Head of caudate nucleus (tissue), 42 donors: Measurements from ENCODE around the gene WDR82.
A peak's percentile ranks its signal among the peaks of the same experiment; 100 is the strongest.

Experiments
- DNase-seq, 42 donors: peaks; one replicate each; pipeline versions ENCODE4 v3.0.0 to v3.0.0-alpha.2; 2020 to 2021; ENCODE audit warnings: mixed read lengths in 7 of 42
- intact Hi-C: fragments of 100-400 bp; cut with DNase I; formaldehyde crosslinking; loops from one replicate; pipeline ENCODE4 v1.15.0; 2022

Gene WDR82

GRCh38 chr3:52310861-52311575 is 32.6 kb upstream of the WDR82 start:
- intact Hi-C loops, result no loop called here
- DNase-seq, result no peak

DNA sequence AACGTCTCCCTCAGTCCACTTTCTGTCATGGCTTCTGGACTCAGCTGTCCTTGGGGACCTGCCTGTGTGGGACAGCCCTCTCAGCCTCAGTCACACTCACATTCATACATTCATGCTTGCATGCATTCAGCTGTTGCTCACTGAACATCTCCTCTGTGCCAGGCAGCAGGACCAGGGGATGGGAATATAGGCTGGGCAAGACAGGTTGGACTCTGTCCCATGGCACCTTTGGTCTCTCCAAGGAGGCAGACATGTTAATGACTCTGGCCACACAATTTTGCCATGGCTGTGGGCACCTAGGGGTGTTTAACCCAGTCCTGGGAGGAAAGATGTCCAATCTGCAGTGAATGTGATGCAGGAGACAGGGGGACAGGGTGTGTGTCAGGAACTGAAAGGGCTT is 29.9 kb upstream of the WDR82 start:
- no peak for DNase-seq
- intact Hi-C loops, result no loop called here

GRCh38 chr3:52306978-52307377 is 28.5 kb upstream of the WDR82 start:
- intact Hi-C loops, result no loop called here

DNA sequence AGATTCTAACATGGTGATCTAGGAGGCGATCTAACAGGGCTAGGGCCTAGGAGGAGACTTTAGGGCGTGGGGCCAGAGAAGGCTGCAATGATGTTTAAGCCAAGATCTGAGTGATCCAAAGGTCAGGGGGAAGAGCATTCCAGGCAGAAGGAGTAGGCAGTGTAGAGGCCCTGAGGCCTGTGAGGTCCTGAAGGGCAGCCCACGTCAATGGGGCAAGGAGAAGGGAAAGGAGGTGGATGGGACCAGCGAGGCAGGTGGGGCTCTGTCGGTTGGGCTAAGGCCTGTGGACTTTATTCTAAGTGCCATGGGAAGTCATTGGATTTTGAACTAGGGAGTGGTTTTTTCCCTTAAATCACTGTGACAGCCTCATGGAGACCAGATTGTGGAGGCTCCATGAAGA is 27.5 kb upstream of the WDR82 start:
- intact Hi-C loops, result no loop called here
- no peak for DNase-seq

More at GRCh38 chr3:52306978-52307377, 28.5 kb upstream of the WDR82 start:
- no peak for DNase-seq

DNA sequence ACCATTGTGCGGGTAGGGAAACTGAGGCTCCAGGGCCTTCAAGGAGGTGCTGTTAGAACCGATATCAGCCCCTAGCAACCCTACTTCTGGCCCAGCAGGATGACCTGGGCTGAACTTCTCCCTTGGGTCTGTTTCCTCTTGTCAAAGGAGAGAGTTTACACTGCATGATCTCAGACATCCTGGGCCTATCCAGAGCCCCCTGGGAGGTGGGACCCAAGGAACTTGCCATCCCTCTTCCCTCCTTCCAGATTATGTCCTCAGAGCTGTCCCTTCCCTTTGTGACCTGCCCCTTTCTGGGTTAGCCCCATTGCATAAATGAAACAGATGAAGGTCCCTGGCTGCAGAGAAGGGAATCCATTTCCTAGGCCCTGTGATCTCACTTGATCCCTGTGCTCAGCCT is 25.4 kb upstream of the WDR82 start:
- no peak for DNase-seq
- intact Hi-C loops, result no loop called here

DNA sequence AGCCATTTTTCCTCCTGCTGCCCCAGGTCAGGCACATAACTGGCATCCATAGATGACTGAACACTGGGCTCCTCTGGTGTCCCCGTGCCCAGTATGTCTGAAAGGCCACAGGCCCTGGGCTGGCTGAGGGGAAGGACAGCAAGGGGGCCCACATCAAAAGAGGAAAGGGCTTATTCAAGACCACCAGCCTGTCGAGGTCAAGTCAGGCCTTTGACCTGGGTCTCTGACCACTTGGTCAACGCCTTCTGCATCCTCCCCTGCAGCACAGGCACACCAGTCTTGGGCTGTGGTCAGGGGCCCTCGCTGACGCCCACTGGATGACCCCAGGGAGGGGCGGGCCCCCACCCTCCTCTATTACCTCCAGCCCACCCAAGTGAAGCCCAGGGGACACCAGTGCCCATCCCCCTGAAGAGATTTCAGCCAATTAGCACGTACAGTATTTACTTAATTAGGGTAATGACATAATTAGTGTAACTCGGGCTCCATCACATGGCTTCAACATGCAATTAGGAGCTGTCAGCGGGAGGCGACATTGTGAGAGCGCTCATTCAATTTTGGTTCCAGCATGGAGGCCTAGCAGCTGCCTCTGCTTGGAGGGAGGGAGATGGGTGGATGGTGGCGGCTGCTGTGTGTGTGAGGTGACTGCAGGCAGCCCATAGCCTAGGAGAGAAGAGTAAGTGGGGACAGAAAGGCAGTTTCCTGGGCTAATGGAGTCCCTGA is 24.1 kb upstream of the WDR82 start:
- DNase-seq, result no peak
- intact Hi-C loops, result no loop called here

- peak in 1 of 42 donors; percentile 33 for DNase-seq
- intact Hi-C loops, result loop anchor here (10.0 kb wide), 1 partner anchor 105 kb away; no protein-coding TSS in a partner anchor
These were observed 21.6 kb upstream of the WDR82 start for GRCh38 chr3:52299879-52300611.

DNA sequence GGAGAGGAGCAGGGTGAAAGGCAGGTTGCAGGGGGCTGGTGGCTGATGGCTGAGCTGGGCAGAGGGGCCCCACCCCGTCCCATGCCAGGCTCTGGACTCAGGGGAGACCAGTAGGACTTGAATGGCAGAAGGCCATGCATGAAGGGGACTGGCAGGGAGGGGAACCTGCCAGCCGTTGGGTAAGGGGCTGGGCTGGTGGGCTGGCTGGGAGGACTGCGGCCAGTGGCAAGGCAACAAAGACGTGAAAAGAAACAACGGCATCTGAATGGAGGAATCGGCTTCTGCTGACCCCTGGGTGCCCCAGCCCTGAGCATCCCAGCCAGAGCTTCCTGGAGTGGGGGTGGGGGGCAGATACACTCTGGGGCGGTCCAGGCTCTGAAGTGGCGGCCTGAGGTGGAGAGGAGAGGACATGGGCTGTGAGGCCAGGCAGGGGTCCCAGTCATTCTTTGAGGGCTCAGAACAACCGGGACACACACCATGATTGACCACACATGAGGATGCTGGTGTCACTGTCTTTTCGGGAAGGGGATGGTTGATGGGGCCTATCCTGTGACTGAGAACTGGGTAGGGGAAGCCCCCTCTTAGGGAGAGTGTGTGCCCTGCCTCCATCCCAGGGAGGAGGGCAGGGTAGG is 20.9 kb upstream of the WDR82 start:
- no peak for DNase-seq
- intact Hi-C loops, result loop anchor here (10.0 kb wide), 1 partner anchor 105 kb away; no protein-coding TSS in a partner anchor

DNA sequence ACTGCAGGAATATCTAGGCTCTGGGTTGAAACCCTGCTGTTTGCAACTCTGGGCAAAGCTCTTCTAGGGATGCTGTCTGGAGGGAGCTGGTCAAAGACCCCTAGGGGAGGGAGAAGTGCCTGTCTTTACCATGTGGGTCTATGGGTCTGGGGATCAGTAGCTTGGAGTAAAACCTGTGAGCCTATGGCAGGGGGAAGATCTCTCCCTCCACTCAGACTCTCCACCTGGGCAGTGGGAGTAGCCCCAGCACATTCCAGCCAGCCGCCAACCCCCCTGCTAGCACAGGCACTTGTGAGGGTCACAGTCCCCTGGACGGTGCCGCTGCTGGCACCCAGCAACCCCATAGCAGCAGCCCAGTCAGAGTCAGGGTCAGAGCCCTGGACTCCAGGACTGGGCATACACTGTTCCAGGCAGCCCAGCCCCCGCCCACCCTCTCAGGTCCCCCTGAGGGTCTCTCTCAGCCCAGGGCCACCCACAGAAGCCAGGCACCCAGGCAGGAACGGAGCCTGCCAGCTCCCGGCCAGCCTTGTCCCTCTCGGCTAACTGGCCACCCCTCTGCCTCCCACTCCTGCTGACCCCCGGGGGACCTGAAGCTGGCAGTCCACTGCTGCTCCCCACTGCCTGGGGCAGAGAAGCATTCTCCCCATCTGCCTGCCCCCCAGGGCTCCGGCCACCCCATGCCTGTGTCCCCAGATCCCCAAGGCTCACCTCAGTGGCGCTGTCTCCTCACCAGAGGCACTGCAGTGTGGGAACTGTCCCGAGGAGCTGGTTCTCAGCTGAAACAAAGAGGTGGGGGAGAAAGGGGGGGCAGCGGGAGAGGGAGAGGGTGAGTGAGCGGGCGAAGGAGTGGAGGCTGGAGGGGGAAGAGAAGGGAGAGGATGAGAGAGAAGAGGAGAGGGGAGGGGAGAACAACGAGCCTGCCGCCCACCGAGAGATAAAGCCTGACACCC is 20.0 kb upstream of the WDR82 start:
- intact Hi-C loops, result loop anchor here (10.0 kb wide), 1 partner anchor 106 kb away; no protein-coding TSS in a partner anchor
- DNase-seq, result peak in 2 of 42 donors; percentile 20 to 30

DNA sequence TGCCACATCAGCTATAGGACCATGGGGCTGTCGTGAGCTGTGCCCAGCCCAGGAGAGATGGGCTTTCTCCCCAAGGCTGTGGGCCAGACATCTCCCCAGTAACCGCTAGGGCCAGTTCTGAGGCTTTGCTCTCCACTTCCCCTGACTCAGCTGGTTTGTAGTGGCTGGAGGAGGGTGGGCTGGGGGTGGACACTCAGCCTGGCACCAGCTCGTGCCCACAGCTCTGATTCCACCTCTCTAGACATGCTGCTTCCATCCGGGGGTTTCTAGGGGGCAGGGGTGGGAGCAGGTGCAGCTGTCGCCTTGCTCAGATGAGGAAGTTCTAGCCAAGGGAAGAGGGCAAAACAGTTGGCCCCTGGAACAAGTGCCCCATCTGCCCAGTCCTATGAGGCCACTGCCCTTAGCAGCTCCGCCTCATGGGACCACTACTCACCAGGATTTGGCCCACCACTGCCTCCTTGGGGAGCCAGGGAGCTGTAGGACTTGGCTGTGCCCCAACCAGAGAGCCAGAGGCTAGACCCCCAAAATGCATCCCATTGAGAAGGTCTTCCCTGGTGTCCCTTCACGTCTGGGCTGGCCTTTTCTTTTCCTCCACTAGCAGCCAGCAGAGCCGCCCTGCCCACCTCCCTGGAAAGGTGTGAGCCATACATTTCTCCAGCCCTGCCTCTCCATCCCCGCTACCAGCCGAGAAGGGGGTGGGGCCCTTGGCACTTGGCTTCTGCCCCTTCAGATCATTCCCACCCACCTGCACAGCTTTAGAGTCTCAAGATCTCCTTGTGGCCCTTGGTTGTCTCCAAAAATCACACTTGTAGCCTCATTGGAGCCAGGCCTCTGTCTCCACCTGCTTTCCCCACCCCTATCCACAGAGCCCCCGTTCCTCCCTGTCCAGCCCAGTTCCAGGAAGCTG is 19.0 kb upstream of the WDR82 start:
- DNase-seq, result no peak
- intact Hi-C loops, result loop anchor here (10.0 kb wide), 1 partner anchor 107 kb away; no protein-coding TSS in a partner anchor

DNA sequence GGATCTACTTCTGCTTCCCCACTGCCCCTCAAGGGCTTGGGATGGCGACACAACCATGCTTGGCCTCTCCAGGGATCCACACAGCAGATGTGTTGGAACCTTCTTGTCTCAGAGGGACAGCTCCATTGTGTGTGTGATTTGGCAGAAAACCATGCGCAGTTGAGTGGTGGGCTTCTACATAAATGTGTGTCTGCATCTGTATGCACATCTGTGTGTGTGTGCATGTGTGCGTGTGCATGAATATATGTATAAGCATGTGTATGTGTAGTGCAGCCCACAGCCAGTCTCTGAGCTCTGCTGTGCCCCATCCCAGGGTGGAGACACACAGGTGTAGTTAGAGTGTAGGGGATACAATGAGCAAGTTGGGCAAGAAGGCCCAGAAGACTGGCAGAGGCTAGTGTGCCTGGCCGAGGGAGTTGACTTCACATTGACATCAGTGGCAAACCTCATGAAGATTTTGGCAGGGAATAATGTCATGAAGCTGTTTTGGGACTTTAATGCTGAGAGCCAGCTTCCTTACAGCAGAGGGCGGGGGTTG is 17.3 kb upstream of the WDR82 start:
- intact Hi-C loops, result loop anchor here (10.0 kb wide), 1 partner anchor 109 kb away; no protein-coding TSS in a partner anchor
- DNase-seq, result no peak

GRCh38 chr3:52294320-52295150 is 16.1 kb upstream of the WDR82 start:
- intact Hi-C loops, result loop anchor here (10.0 kb wide), 1 partner anchor 110 kb away; no protein-coding TSS in a partner anchor
- DNase-seq, result no peak

DNA sequence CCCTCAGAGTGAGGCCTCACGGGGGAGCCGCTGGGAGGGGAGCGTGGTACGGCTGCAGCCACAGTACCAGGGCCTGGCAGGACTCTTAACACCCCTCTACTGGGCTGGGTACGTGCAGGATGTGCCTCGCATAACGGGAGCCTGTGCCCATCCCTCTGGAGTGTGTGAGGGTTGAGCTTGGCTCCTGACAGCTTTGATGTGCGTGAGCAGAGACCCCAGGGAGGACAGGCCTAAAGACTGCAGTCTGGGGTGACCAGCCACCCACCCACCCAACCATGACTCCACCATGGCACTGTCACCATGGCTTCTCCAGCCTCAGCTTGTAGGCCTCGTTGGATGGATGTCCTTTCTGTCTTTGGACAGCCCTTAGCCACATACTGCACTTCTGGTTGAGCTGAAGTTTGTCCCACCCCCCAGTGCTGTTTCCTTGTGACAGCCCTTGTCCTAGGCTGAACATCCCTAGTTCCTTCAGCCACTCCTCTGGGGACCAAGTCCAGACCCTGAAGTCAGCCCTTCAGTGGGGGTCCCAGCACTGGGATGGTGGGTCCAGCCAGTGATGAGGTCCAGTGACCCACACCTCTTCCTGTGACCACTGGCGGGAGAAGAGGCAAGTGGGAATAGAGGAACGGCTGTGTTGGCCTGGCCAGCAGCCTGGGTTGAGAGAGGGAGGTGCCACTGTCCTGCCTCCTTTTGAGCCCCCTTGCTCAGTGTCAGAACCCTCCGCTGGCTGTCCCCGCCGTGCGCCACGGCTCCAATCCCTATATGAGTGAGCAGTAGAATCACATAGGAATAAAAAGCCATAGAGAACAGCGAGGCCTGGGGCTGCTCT is 15.3 kb upstream of the WDR82 start:
- DNase-seq, result no peak
- intact Hi-C loops, result loop anchor here (10.0 kb wide), 1 partner anchor 111 kb away; no protein-coding TSS in a partner anchor

- no peak for DNase-seq
- intact Hi-C loops, result loop anchor here (10.0 kb wide), 1 partner anchor 112 kb away; no protein-coding TSS in a partner anchor
These were observed 14.0 kb upstream of the WDR82 start for GRCh38 chr3:52292247-52293065.
